IPS-18c (cell line): ENCODE data around the gene TM9SF1.

Experiments
- H3K4me3 ChIP-seq: 2 replicates; pipeline ENCODE4 v1.7.0; 2013; ENCODE audit warnings: low read depth, mild to moderate bottlenecking, low read length, moderate library complexity; ENCODE audit not compliant: insufficient read depth
- H3K9me3 ChIP-seq: one replicate; pipeline ENCODE4 v1.6.1; 2013; ENCODE audit warnings: mild to moderate bottlenecking, low read length, moderate library complexity; ENCODE audit not compliant: control insufficient read depth, insufficient read depth

The TM9SF1 gene

GRCh38 chr14:24149302-24149969, 45.8 kb downstream of the TM9SF1 start:
- H3K4me3 ChIP-seq, result no peak overlapping the region
- H3K9me3 ChIP-seq, result no peaks in the 10 kb centered on the region

- H3K4me3 ChIP-seq, result peak overlapping the region; percentile 94
These were observed 47.3 kb downstream of the TM9SF1 start for GRCh38 chr14:24147761-24148428.

DNA sequence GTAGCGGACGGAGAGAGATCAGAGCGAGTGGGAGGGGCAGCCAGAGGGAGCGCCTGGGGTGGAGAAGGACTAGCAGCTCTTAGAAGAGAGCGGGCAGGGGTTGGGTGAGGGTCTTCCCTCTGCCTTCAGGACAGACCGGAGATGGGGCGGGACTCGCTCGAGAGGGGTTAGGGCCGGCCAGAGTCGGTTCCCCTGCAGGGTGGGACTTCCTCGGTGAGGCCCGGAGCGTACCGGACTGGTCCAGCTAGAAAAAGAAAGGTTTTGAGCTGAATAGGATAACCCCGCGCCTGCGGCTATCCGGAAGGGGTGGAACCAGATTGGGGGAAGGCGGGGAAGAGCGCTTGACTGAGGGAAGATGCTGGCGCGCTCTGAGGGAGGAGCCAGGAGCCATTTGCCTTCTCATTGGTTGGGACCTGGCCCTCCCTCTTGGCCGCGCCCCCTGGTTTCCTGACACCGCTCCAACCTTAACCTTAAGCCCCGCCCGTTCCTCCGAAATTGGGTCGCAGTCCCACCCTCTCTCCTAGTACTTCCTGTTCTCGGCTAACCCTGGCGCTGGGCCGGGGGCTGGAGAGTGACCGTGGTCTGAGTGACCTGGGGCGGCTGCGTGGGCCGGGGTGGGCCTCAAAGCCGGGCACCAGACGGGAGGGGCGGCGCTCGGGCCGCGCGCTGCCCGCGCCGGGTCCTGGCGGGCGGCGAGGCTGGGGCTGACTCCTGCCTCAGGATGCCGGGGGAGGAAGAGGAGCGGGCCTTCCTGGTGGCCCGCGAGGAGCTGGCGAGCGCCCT, 48.1 kb downstream of the TM9SF1 start, which contains the start of gene RNF31:
Gene RNF31, plus strand, starts transcription at position 521 of the 783 bp plus-strand sequence. Its CDS starts 201 bp downstream, at position 722.
- H3K4me3 ChIP-seq, result peak within 1 kb of the TSS; percentile 94
- no peaks in the 10 kb centered on the region for H3K9me3 ChIP-seq

More at GRCh38 chr14:24147761-24148428, 47.3 kb downstream of the TM9SF1 start:
- H3K9me3 ChIP-seq, result no peaks in the 10 kb centered on the region

GRCh38 chr14:24146453-24146977, 48.7 kb downstream of the TM9SF1 start, which contains the start of gene PSME2:
Gene PSME2, minus strand, starts transcription at chr14:24146610. Its CDS starts 29 bp downstream, at chr14:24146581.
- Histone ChIP-seq H3K9me3 (no peaks in the 10 kb centered on the region), H3K4me3 (peak within 1 kb of the TSS; percentile 94)

- H3K9me3 ChIP-seq, result no peaks in the 10 kb centered on the region
- H3K4me3 ChIP-seq, result peak overlapping the region; percentile 66
These were observed 49.4 kb downstream of the TM9SF1 start for GRCh38 chr14:24145690-24146452.

DNA sequence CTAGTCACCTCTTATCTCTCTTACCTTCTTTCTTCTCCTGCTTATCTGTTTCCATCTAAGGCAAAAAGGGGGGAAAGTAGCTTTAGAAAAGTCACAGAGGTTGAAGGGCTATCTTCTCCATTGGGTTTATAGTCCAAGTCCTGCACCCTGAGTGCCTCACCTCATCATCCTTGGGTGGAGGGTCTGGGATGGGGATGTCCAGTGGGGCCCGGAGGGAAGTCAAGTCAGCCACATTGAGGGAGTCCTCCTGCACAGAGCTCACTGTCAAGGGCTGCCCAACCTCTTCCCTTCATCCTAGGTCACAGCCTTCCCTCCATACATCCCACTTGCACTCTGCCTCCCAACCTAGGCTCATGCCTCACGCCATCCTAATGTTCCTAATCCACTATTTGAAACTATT, 50.0 kb downstream of the TM9SF1 start:
- Histone ChIP-seq H3K9me3 (no peaks in the 10 kb centered on the region), H3K4me3 (peak overlapping the region; percentile 66; the same call in 1 of the 2 replicates)

GRCh38 chr14:24144451-24144850, 50.8 kb downstream of the TM9SF1 start:
- H3K9me3 ChIP-seq, result no peaks in the 10 kb centered on the region
- no peak overlapping the region for H3K4me3 ChIP-seq

- no peak overlapping the region for H3K4me3 ChIP-seq
These were observed 51.7 kb downstream of the TM9SF1 start for GRCh38 chr14:24143511-24143910.

GRCh38 chr14:24141097-24141880, 54.0 kb downstream of the TM9SF1 start, which contains the start of gene EMC9:
Gene EMC9, minus strand, starts transcription at chr14:24141591. Its CDS starts 287 bp downstream, at chr14:24141304.
- Histone ChIP-seq H3K4me3 (peak within 1 kb of the TSS; percentile 73), H3K9me3 (no peaks in the 10 kb centered on the region)

More at GRCh38 chr14:24143511-24143910, 51.7 kb downstream of the TM9SF1 start:
- no peaks in the 10 kb centered on the region for H3K9me3 ChIP-seq

DNA sequence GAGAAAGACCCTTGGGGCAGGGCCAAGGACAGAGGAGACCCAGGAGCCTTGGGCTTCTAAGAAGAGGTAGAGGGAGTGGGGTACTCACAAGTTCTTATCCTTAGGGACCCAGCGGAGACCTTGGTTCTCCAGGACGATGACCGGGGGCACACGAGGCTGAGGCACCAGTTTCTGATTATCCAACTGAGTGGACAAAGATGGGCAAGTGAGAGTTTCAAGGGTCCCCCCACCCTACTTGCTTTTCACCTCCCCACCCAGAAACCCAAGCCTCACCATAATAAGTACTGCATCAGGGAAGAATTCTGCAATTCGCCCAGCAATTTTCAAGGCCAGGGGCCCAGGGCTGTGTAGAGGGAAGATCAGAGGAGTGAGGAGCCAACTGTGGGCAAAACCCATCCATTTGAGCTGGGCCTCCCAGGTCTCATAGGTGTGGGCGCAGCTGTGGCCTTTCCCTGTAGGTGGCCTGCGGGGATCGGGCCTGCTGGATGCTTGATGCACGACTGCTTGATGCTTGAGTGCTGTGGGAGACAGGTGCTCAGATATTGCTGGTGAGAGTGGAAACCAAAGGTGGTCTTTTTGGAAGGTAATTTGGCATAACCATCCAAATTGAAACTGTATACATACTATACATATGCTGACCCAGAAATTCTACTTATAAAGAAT, 55.8 kb downstream of the TM9SF1 start:
- Histone ChIP-seq H3K9me3 (no peaks in the 10 kb centered on the region), H3K4me3 (peak overlapping the region; percentile 15)
